ENCODE data around the gene DET1.
"Not testable (repeated sequence)": the region's sequence is repeated elsewhere in the genome, so short reads cannot be mapped to it uniquely, and the experiment has no call there.

DET1 gene

DNA sequence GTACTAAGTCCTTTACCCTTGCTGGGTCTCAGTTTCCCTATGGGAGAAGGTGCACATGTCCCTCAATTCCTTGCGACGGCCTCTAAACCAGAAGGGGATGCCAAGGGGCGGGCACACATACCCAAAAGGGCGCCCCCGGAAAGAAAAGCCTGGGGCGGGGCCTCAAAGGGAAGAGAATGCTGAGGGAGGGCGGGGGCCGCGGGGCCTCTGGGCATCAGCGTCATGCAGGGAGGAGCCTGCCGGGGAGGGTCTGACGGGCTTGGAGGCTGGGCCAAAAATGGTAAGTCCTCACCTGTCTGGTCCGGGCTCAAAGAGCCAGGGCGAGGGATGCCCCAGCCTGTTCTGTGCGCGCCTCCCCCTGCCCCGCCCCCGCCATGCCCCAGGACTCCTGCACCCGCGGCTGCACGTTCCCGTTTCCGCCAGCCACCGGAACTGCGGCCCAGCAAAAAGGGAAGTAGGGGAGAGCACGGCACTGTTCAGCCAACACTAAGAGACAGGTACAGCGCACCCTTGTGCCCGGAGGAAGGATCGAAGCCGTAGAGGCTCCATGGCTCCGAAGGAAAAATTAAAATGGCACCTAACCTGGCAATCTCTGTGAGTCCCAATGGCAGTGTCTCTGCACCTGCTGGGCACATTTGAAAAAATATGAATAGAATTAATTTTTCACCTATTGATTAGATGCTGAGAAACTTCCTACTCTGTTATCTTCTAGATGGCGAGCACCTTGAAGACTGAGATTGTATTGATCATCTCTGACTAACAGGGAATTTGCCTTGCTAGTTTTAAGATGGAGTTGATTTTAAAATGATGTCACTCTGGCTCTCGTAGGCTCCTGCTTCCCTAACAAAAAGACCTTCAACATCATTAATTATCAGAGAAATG lies at the start of gene DET1:
DET1 (minus strand) TSS at position 434 of the 882 bp plus-strand sequence. CDS start 14,976 bp downstream, outside the sequence.
- DNase-seq, result peak; percentile 94
- in situ Hi-C loops (cut with HindIII; ENCODE audit: low pct_ligation_motif_present, low pct_unique_long_range_greater_than_20kb, low sequenced_read_pairs), result no loop called here

- in situ Hi-C loops (cut with HindIII; ENCODE audit: low pct_ligation_motif_present, low pct_unique_long_range_greater_than_20kb, low sequenced_read_pairs), result no loop called here
- DNase-seq, result no peak
These were observed 44.9 kb upstream of the DET1 start for GRCh38 chr15:88591384-88591783.

- DNase-seq, result no peak
- in situ Hi-C loops (cut with HindIII; ENCODE audit: low pct_ligation_motif_present, low pct_unique_long_range_greater_than_20kb, low sequenced_read_pairs), result no loop called here
These were observed 44.3 kb upstream of the DET1 start for GRCh38 chr15:88590759-88591158.

DNA sequence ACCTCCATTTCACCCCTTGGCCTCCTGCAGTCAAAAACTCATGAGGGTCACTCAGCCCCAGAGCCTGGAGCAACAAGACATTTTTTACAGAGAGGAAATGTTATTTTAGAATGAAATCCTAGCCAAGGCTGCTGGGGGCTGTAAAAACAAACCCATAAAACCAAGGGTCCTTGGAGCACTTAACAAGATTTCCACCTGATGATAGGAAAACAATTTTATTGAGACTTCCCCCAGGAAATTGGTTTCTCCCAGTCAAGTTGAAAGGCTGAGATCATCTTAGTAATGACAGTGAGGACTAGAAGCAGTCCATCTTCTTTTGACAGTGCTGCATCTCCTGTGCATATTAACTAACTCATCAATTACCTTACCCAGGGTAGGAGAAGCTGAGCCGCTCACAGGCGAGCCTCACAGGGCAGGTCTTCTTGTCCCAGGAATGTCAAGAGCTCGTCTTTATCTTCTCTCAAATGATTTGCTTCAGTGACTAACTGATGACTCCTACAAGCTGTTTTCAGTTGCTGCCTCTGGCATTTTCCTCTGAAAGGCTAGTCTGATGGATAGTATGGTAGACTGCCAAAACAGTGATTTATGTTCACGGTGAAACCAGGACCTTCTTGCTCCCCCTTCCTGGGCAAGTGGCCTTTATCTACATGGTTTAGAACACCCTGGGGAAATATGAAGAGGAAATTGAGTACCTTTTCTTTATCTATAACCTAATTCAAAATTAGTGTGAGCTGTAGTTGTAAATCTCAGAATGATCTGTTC lies 40.1 kb upstream of the DET1 start:
- peak; percentile 23 for DNase-seq
- in situ Hi-C loops (cut with HindIII; ENCODE audit: low pct_ligation_motif_present, low pct_unique_long_range_greater_than_20kb, low sequenced_read_pairs), result no loop called here

- DNase-seq, result no peak
These were observed 34.1 kb upstream of the DET1 start for GRCh38 chr15:88580532-88580931.

DNA sequence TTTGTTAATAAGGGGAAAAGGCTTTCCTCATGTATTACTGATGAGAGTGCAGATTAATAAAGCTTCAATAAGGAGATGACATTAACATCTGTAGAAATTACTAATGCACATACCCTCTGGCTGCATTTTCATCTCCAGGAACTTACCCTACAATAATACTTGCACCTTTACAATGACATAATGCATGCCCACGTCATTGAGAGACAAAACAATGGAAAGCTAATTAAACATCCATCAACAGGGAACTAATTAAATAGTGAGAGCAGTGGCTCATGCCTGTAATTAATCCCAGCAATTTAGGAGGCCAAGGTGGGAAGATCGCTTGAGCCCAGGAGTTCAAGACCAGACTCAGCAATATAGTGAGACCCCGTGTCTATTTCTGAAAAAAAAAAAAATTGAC lies 32.8 kb upstream of the DET1 start:
- in situ Hi-C loops (cut with HindIII; ENCODE audit: low pct_ligation_motif_present, low pct_unique_long_range_greater_than_20kb, low sequenced_read_pairs), result no loop called here
- DNase-seq, result no peak

More at GRCh38 chr15:88580532-88580931, 34.1 kb upstream of the DET1 start:
- in situ Hi-C loops (cut with HindIII; ENCODE audit: low pct_ligation_motif_present, low pct_unique_long_range_greater_than_20kb, low sequenced_read_pairs), result no loop called here

DNA sequence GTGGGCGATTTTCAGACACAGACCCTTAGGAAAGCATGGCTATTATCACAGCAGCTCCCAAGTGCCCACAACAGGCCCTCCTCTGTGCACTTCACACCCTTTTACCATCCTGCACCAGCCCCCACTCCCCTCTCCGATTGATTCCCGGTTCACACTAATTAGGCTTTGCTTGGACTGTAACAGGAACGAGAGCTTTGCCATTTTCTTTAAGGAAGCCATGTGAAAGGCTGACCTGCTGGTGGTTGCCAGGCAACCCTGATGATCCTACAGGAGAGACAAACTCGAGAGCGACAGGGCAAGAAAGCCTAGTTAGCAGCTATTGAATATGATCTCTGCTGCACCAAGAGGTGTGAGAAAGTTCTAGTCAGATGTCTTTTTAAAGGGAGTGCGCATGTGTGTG lies 28.2 kb upstream of the DET1 start:
- DNase-seq, result no peak
- in situ Hi-C loops (cut with HindIII; ENCODE audit: low pct_ligation_motif_present, low pct_unique_long_range_greater_than_20kb, low sequenced_read_pairs), result no loop called here

- in situ Hi-C loops (cut with HindIII; ENCODE audit: low pct_ligation_motif_present, low pct_unique_long_range_greater_than_20kb, low sequenced_read_pairs), result no loop called here
These were observed 27.6 kb upstream of the DET1 start for GRCh38 chr15:88574077-88574476.

GRCh38 chr15:88571852-88572259 lies 25.4 kb upstream of the DET1 start:
- DNase-seq, result no peak
- in situ Hi-C loops (cut with HindIII; ENCODE audit: low pct_ligation_motif_present, low pct_unique_long_range_greater_than_20kb, low sequenced_read_pairs), result no loop called here

More at GRCh38 chr15:88574077-88574476, 27.6 kb upstream of the DET1 start:
- no peak for DNase-seq

DNA sequence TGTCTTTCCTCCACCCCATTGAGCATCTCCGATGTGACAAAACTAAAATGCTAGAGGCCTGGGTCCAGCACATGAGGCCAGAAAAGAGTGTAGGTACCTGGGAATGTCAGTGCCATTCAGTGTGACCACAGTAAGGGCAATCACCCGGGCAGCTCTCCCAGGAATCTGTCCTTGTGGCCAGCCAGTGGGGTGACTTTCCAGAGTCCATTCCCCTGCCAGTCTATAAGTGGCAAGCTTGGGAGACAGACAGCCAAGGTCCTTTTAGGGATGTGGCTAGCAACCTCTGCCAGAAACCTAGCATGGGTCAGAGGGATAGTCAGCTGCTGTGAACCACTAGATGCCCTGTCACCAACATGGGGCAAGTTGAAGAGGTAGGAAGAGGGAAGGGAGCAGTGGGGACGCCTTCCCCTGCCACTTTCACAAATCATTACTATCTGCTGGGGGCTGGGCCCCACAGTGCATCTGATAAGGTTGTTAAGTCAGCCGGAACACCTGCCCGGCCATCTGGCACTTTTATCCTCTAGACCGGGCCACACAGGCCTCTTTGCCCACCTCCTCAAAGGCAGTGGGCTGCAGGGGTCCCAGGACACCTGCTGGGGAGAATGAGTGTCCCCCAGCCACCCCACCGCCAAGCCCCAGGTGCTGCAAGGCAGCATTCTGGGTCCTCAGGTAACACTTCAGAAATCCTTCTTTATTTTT lies 24.8 kb upstream of the DET1 start:
- in situ Hi-C loops (cut with HindIII; ENCODE audit: low pct_ligation_motif_present, low pct_unique_long_range_greater_than_20kb, low sequenced_read_pairs), result no loop called here
- DNase-seq, result no peak

DNA sequence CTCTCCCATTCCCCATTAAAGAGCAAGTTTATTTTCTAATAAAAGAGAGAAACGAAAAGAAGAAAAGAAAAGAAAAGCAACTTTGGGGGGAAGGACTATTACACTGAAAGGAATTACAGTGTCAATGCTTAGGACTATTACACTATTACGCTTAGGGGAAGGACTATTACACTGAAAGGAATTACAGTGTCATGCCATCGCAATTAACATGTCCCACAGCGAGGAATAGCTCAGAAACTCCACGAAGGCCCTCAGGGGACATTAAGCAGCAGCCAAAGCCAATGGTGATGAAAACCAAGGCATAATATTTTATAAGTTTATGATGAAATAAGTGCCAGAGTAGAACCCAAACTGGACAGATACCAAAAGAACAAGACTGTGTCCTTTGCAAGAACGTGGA lies 22.1 kb upstream of the DET1 start:
- DNase-seq, result no peak
- in situ Hi-C loops (cut with HindIII; ENCODE audit: low pct_ligation_motif_present, low pct_unique_long_range_greater_than_20kb, low sequenced_read_pairs), result no loop called here

- no peak for DNase-seq
- in situ Hi-C loops (cut with HindIII; ENCODE audit: low pct_ligation_motif_present, low pct_unique_long_range_greater_than_20kb, low sequenced_read_pairs), result no loop called here
These were observed 18.3 kb upstream of the DET1 start for GRCh38 chr15:88564741-88565140.

GRCh38 chr15:88563638-88564037 lies 17.2 kb upstream of the DET1 start:
- no peak for DNase-seq

DNA sequence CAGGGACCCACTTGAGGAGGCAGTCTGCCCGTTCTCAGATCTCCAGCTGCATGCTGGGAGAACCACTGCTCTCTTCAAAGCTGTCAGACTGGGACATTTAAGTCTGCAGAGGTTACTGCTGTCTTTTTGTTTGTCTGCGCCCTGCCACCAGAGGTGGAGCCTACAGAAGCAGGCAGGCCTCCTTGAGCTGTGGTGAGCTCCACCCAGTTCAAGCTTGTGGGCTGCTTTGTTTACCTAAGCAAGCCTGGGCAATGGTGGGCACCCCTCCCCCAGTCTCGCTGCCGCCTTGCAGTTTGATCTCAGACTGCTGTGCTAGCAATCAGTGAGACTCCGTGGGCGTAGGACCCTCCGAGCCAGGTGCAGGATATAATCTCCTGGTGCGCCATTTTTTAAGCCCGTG lies 13.1 kb upstream of the DET1 start:
- DNase-seq; in situ Hi-C loops (cut with HindIII; ENCODE audit: low pct_ligation_motif_present, low pct_unique_long_range_greater_than_20kb, low sequenced_read_pairs): not testable (repeated sequence)

More at GRCh38 chr15:88563638-88564037, 17.2 kb upstream of the DET1 start:
- in situ Hi-C loops (cut with HindIII; ENCODE audit: low pct_ligation_motif_present, low pct_unique_long_range_greater_than_20kb, low sequenced_read_pairs), result no loop called here

GRCh38 chr15:88558026-88558425 lies 11.5 kb upstream of the DET1 start:
- DNase-seq; in situ Hi-C loops (cut with HindIII; ENCODE audit: low pct_ligation_motif_present, low pct_unique_long_range_greater_than_20kb, low sequenced_read_pairs): not testable (repeated sequence)

DNA sequence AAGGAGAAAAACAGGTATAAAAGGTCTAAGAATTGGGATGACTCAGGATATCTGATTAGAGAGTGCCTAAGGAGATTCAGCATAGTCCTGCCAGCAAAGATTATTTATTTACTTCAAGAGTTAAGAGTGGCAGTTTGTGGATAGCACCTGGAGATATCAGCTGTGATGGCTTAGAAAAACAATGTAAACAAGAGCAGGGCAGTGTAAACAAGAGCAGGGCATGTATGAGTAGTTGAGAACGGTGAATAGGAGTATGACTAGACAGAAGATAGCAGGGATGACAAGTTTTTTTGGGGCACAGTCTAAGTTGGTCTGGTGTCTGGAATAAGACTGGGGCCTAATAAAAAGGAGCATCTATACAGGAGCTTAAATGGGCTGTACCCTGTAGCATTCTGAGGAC lies 1.5 kb upstream of the DET1 start:
- in situ Hi-C loops (cut with HindIII; ENCODE audit: low pct_ligation_motif_present, low pct_unique_long_range_greater_than_20kb, low sequenced_read_pairs); DNase-seq: not testable (repeated sequence)

GRCh38 chr15:88545578-88546247 lies 768 bp downstream of the DET1 start:
- DNase-seq; in situ Hi-C loops (cut with HindIII; ENCODE audit: low pct_ligation_motif_present, low pct_unique_long_range_greater_than_20kb, low sequenced_read_pairs): not testable (repeated sequence)

DNA sequence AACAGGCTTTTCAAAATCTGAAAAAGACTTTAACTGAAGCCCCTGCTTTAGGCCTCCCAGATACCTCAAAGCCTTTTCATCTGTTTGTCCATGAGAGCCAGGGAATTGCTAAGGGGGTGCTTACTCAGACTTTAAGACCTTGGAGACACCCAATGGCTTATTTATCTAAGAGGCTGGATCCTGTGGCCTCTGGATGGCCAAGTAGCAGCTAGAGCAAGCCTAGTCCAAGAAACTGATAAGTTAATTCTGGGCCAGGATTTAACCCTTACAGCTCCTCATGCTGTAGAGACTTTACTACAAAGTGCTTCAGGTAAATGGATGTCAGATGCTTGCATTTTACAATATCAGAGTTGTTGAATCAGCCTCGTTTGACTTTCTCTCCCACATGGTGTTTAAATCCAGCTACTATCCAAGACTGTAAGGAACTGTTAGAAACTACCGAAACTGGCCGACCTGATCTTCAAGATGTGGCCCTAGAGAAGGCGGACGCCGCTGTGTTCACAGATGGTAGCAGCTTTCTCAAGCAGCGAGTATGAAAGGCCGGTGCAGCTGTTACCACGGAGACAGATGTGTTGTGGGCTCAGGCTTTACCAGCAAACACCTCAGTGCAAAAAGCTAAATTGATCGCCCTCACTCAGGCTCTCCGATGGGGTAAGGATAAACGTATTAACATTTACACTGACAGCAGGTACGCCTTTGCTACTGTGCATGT lies 3.3 kb downstream of the DET1 start:
- no peak for DNase-seq
- in situ Hi-C loops (cut with HindIII; ENCODE audit: low pct_ligation_motif_present, low pct_unique_long_range_greater_than_20kb, low sequenced_read_pairs), result no loop called here

All from ACHN (cell line).